Liver (tissue), 9 donors: ENCODE data around the gene DKKL1. TPM values are rescaled to one million over a fixed set of nuclear protein-coding genes. Genes with fewer than 3 reads are reported as not detected.

Experiments used
- DNase-seq: peaks from one replicate; pipeline ENCODE4 v3.0.0-alpha.2; 2017; ENCODE audit warnings: low spot score
- H3K27ac ChIP-seq, 2 donors: one replicate each; pipeline ENCODE4 v1.7.0; 2013; ENCODE audit warnings: inconsistent platforms in 2 of 2, low read length in 2 of 2, control low read depth in 1 of 2, low read depth in 1 of 2, mild to moderate bottlenecking in 1 of 2
- H3K27me3 ChIP-seq, 4 donors: one replicate each; pipeline versions ENCODE4 v1.6.1 to v1.7.0; 2013; ENCODE audit warnings: low read length in 3 of 4, inconsistent platforms in 1 of 4, mild to moderate bottlenecking in 1 of 4, moderate library complexity in 1 of 4; ENCODE audit not compliant: control insufficient read depth in 4 of 4, insufficient read depth in 4 of 4
- H3K36me3 ChIP-seq, 4 donors: one replicate each; pipeline versions ENCODE4 v1.6.1 to v1.7.0; 2013; ENCODE audit warnings: low read length in 3 of 4, mild to moderate bottlenecking in 3 of 4, low read depth in 1 of 4, moderate library complexity in 1 of 4; ENCODE audit not compliant: control insufficient read depth in 4 of 4, insufficient read depth in 3 of 4
- H3K4me1 ChIP-seq, 4 donors: one replicate each; pipeline versions ENCODE4 v1.6.1 to v1.7.0; 2013; ENCODE audit warnings: low read length in 3 of 4, mild to moderate bottlenecking in 3 of 4, moderate library complexity in 1 of 4; ENCODE audit not compliant: control insufficient read depth in 4 of 4, insufficient read depth in 4 of 4
- H3K4me3 ChIP-seq, 3 donors: one replicate each; pipeline versions ENCODE4 v1.6.1 to v1.7.0; 2013; ENCODE audit warnings: low read length in 3 of 3, control low read depth in 1 of 3, low read depth in 1 of 3, mild to moderate bottlenecking in 1 of 3
- H3K9ac ChIP-seq, 2 donors: one replicate each; pipeline ENCODE4 v1.7.0; 2013; ENCODE audit warnings: low read length in 2 of 2, mild to moderate bottlenecking in 2 of 2, moderate library complexity in 2 of 2, control low read depth in 1 of 2, low read depth in 1 of 2
- H3K9me3 ChIP-seq, 4 donors: one replicate each; pipeline versions ENCODE4 v1.6.1 to v1.7.0; 2013; ENCODE audit warnings: low read length in 3 of 4; ENCODE audit not compliant: control insufficient read depth in 4 of 4
- EGR1 ChIP-seq, 2 donors: IDR thresholded peaks; 2 replicates each; pipeline ENCODE4 v1.6.1; 2016 to 2018; ENCODE audit warnings: antibody characterized with exemption in 2 of 2, low read depth in 2 of 2
- FOXA1 ChIP-seq: IDR thresholded peaks from 2 replicates; pipeline ENCODE4 v1.6.1; 2016; ENCODE audit warnings: antibody characterized with exemption
- FOXA2 ChIP-seq: IDR thresholded peaks from 2 replicates; pipeline ENCODE4 v1.6.1; 2016; ENCODE audit warnings: antibody characterized with exemption
- HNF4A ChIP-seq, 2 donors: conservative IDR thresholded peaks; 2 replicates each; pipeline ENCODE4 v1.6.1; 2016; ENCODE audit warnings: antibody characterized with exemption in 2 of 2, mild to moderate bottlenecking in 2 of 2
- HNF4G ChIP-seq: IDR thresholded peaks from 2 replicates; pipeline ENCODE4 v1.6.1; 2016; ENCODE audit warnings: antibody characterized with exemption
- JUND ChIP-seq, 2 donors: IDR thresholded peaks; 2 replicates each; pipeline ENCODE4 v1.6.1; 2016; ENCODE audit warnings: antibody characterized with exemption in 2 of 2
- NR2F2 ChIP-seq: IDR thresholded peaks from 2 replicates; pipeline ENCODE4 v1.6.1; 2016; ENCODE audit warnings: antibody characterized with exemption
- RAD21 ChIP-seq, 2 donors: IDR thresholded peaks; 2 replicates each; pipeline ENCODE4 v1.6.1; 2016; ENCODE audit warnings: antibody characterized with exemption in 2 of 2, mild to moderate bottlenecking in 2 of 2
- RXRA ChIP-seq, 2 donors: IDR thresholded peaks; 2 replicates each; pipeline ENCODE4 v1.6.1; 2017 to 2018; ENCODE audit warnings: antibody characterized with exemption in 2 of 2, mild to moderate bottlenecking in 1 of 2
- SP1 ChIP-seq: IDR thresholded peaks from 2 replicates; pipeline ENCODE4 v1.6.1; 2018; ENCODE audit warnings: antibody characterized with exemption, mild to moderate bottlenecking
- TAF1 ChIP-seq: conservative IDR thresholded peaks from 2 replicates; pipeline ENCODE4 v1.6.1; 2016; ENCODE audit warnings: antibody characterized with exemption, mild to moderate bottlenecking
- YY1 ChIP-seq: IDR thresholded peaks from 2 replicates; pipeline ENCODE4 v1.6.1; 2016; ENCODE audit warnings: antibody characterized with exemption, mild to moderate bottlenecking
- WGBS: extraction: QIAGEN DNeasy Blood & Tissue Kit; methylation state at CpG from one replicate; pipeline ENCODE4 v1.1.7; 2013; 5-methylcytosine and 5-hydroxymethylcytosine counted together
- polyA plus RNA-seq, 2 donors: library from polyadenylated mRNA; stranded (reverse) in 1 of 2; unstranded in 1 of 2; fragments of 200-250 nt in 1 of 2; fragments of >200 nt in 1 of 2; fragmentation: Nextera tagmentation in 1 of 2; extraction: Ambion mirVana in 1 of 2; gene quantifications; one replicate each; pipeline versions ENCODE4 v1.2.1 to v1.2.3, GENCODE V29; 2013 to 2015
- total RNA-seq, 2 donors: library from RNA; depleted of rRNA; stranded (reverse); fragments of >200 nt; gene quantifications; one replicate each; pipeline ENCODE4 v1.2.3, GENCODE V29; 2014
- TF ChIP-seq, protein P1 (sequence below): IDR thresholded peaks from 2 replicates; pipeline ENCODE4 v1.6.1; 2016; ENCODE audit warnings: antibody characterized with exemption
- TF ChIP-seq, protein P2 (sequence below): IDR thresholded peaks from 2 replicates; pipeline ENCODE4 v1.6.1; 2016; ENCODE audit warnings: antibody characterized with exemption, mild to moderate bottlenecking
- TF ChIP-seq, protein P3 (sequence below): fragments of 150-350 bp; IDR thresholded peaks from 2 replicates; pipeline ENCODE4 v1.5.1; 2017; ENCODE audit warnings: improper control_type of control experiment, low read depth, low read length; ENCODE audit not compliant: missing input control
- TF ChIP-seq, protein P4 (sequence below): IDR thresholded peaks from 2 replicates; pipeline ENCODE4 v1.6.1; 2016; ENCODE audit warnings: antibody characterized with exemption
- TF ChIP-seq, protein P5 (sequence below): IDR thresholded peaks from 2 replicates; pipeline ENCODE4 v1.6.1; 2016; ENCODE audit warnings: antibody characterized with exemption
- donor health status: healthy.
- donor health status: healthy.
- donor health status: healthy.
- donor health status: healthy.
- donor health status: healthy.

The DKKL1 gene
- total and polyA plus RNA-seq, 4 donors = 0.14 to 0.16 TPM; not detected in 2

DNA sequence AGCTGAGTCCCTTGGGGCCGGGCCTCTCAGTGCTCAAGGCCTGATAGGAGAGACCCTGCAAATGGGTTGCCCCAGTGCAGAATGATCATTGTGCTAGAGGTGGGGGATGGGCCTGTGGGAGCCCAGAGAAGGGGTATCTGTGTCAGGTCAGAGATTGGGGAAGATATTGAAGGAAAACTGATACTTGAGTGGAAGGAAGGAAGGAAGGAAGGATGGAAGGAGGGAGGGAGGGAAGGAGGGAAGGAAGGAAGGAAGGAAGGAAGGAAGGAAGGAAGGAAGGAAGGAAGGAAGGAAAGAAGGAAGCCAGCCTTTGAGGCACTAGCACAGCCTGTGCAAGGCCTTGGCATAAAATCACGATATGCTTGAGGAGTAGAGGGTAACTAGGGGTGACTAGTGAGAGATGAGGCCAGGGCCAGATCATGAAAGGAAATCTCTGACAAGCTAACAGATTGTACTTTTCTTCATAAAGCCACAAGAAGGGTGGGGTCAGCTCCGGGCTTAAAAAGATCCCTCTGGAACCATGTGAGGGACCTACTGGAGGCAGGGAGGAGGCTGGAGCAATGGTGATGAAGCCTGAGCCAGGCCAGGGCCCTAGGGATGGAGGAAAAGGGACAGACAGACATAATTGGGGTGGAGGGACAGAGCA lies 48.1 kb downstream of the DKKL1 start:
- no peak overlapping the region for H3K27ac ChIP-seq
- H3K9ac ChIP-seq = no peak overlapping the region
- peaks cover 0 to 2% (median 0%) of the 10 kb centered on the region in 4 donors for H3K27me3 ChIP-seq
- 81% methylated on average over 3 of the region's 3 CpGs for WGBS
- no peaks in the 10 kb centered on the region for H3K4me1 ChIP-seq
- H3K9me3 ChIP-seq = no peaks in the 10 kb centered on the region
- TF ChIP-seq RXRA (IDR thresholded peaks at IDR 0.05) (no peak), NR2F2 (no peak), SP1 (no peak), TAF1 (no peak), EGR1 (IDR thresholded peaks at IDR 0.05; ENCODE audit: low read depth in 2 of 2) (no peak), JUND (IDR thresholded peaks at IDR 0.05) (no peak), RAD21 (IDR thresholded peaks at IDR 0.05) (no peak), FOXA1 (no peak), HNF4A (conservative IDR thresholded peaks at IDR 0.05) (no peak), YY1 (no peak), FOXA2 (no peak), HNF4G (no peak)
- TF ChIP-seq, protein P1, sequence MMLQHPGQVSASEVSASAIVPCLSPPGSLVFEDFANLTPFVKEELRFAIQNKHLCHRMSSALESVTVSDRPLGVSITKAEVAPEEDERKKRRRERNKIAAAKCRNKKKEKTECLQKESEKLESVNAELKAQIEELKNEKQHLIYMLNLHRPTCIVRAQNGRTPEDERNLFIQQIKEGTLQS = no peak
- TF ChIP-seq, protein P2, sequence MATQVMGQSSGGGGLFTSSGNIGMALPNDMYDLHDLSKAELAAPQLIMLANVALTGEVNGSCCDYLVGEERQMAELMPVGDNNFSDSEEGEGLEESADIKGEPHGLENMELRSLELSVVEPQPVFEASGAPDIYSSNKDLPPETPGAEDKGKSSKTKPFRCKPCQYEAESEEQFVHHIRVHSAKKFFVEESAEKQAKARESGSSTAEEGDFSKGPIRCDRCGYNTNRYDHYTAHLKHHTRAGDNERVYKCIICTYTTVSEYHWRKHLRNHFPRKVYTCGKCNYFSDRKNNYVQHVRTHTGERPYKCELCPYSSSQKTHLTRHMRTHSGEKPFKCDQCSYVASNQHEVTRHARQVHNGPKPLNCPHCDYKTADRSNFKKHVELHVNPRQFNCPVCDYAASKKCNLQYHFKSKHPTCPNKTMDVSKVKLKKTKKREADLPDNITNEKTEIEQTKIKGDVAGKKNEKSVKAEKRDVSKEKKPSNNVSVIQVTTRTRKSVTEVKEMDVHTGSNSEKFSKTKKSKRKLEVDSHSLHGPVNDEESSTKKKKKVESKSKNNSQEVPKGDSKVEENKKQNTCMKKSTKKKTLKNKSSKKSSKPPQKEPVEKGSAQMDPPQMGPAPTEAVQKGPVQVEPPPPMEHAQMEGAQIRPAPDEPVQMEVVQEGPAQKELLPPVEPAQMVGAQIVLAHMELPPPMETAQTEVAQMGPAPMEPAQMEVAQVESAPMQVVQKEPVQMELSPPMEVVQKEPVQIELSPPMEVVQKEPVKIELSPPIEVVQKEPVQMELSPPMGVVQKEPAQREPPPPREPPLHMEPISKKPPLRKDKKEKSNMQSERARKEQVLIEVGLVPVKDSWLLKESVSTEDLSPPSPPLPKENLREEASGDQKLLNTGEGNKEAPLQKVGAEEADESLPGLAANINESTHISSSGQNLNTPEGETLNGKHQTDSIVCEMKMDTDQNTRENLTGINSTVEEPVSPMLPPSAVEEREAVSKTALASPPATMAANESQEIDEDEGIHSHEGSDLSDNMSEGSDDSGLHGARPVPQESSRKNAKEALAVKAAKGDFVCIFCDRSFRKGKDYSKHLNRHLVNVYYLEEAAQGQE = no peak
- TF ChIP-seq, protein P3, sequence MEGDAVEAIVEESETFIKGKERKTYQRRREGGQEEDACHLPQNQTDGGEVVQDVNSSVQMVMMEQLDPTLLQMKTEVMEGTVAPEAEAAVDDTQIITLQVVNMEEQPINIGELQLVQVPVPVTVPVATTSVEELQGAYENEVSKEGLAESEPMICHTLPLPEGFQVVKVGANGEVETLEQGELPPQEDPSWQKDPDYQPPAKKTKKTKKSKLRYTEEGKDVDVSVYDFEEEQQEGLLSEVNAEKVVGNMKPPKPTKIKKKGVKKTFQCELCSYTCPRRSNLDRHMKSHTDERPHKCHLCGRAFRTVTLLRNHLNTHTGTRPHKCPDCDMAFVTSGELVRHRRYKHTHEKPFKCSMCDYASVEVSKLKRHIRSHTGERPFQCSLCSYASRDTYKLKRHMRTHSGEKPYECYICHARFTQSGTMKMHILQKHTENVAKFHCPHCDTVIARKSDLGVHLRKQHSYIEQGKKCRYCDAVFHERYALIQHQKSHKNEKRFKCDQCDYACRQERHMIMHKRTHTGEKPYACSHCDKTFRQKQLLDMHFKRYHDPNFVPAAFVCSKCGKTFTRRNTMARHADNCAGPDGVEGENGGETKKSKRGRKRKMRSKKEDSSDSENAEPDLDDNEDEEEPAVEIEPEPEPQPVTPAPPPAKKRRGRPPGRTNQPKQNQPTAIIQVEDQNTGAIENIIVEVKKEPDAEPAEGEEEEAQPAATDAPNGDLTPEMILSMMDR = no peak
- TF ChIP-seq, protein P4, sequence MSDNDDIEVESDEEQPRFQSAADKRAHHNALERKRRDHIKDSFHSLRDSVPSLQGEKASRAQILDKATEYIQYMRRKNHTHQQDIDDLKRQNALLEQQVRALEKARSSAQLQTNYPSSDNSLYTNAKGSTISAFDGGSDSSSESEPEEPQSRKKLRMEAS = no peak
- TF ChIP-seq, protein P5, sequence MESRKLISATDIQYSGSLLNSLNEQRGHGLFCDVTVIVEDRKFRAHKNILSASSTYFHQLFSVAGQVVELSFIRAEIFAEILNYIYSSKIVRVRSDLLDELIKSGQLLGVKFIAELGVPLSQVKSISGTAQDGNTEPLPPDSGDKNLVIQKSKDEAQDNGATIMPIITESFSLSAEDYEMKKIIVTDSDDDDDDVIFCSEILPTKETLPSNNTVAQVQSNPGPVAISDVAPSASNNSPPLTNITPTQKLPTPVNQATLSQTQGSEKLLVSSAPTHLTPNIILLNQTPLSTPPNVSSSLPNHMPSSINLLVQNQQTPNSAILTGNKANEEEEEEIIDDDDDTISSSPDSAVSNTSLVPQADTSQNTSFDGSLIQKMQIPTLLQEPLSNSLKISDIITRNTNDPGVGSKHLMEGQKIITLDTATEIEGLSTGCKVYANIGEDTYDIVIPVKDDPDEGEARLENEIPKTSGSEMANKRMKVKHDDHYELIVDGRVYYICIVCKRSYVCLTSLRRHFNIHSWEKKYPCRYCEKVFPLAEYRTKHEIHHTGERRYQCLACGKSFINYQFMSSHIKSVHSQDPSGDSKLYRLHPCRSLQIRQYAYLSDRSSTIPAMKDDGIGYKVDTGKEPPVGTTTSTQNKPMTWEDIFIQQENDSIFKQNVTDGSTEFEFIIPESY = no peak
- H3K4me3 ChIP-seq = no peak overlapping the region
- no peaks in the 10 kb centered on the region for H3K36me3 ChIP-seq
- no peak for DNase-seq
